Smooth muscle cell (in vitro differentiated cells): ENCODE data around the gene CDK15. TPM values are rescaled to one million over a fixed set of nuclear protein-coding genes. Genes with fewer than 3 reads are reported as not detected.
A peak's percentile ranks its signal among the peaks of the same experiment; 100 is the strongest.

Experiments
- DNase-seq: peaks from one replicate; lab custom pipeline; 2025; ENCODE audit not compliant: unreplicated experiment; lab: John Stamatoyannopoulos, UW
- H2AFZ ChIP-seq: fragments of 200-600 bp; sonication (generic); 2 replicates; pipeline ENCODE4 v1.6.0; 2016; ENCODE audit warnings: antibody characterized with exemption, low read depth, mild to moderate bottlenecking
- H3F3A ChIP-seq: fragments of 200-600 bp; sonication (generic); 2 replicates; pipeline ENCODE4 v1.6.0; 2017; ENCODE audit warnings: antibody characterized with exemption, low read depth
- H3K27ac ChIP-seq: fragments of 200-600 bp; sonication (generic); 2 replicates; pipeline ENCODE4 v1.5.1; 2016; ENCODE audit warnings: low read depth, mild to moderate bottlenecking
- H3K27me3 ChIP-seq: fragments of 200-600 bp; sonication (generic); 2 replicates; pipeline ENCODE4 v1.6.1; 2016; ENCODE audit warnings: low read depth, mild to moderate bottlenecking
- H3K36me3 ChIP-seq: fragments of 200-600 bp; sonication (generic); 2 replicates; pipeline ENCODE4 v1.5.1; 2016; ENCODE audit warnings: low read depth
- H3K4me1 ChIP-seq: fragments of 200-600 bp; sonication (generic); 2 replicates; pipeline ENCODE4 v1.5.1; 2016; ENCODE audit warnings: low read depth
- H3K4me2 ChIP-seq: fragments of 200-600 bp; sonication (generic); 2 replicates; pipeline ENCODE4 v1.6.0; 2016; ENCODE audit warnings: mild to moderate bottlenecking
- H3K4me3 ChIP-seq: fragments of 200-600 bp; sonication (generic); 2 replicates; pipeline ENCODE4 v1.5.1; 2016; ENCODE audit warnings: mild to moderate bottlenecking
- H3K79me2 ChIP-seq: fragments of 200-600 bp; sonication (generic); 2 replicates; pipeline ENCODE4 v1.6.0; 2016; ENCODE audit warnings: low read depth, mild to moderate bottlenecking
- H3K9ac ChIP-seq: fragments of 200-600 bp; sonication (generic); 2 replicates; pipeline ENCODE4 v1.6.0; 2016; ENCODE audit warnings: low read depth
- H3K9me3 ChIP-seq: fragments of 200-600 bp; sonication (generic); replicated peaks from 2 replicates; pipeline ENCODE4 v1.5.1; 2016; ENCODE audit warnings: low read depth
- H4K20me1 ChIP-seq: fragments of 200-600 bp; sonication (generic); 2 replicates; pipeline ENCODE4 v1.6.0; 2016; ENCODE audit warnings: low read depth
- WGBS: methylation state at CpG from one replicate; pipeline ENCODE4 v1.1.7; 2016; ENCODE audit warnings: low lambda C conversion rate; 5-methylcytosine and 5-hydroxymethylcytosine counted together
- polyA plus RNA-seq: library from polyadenylated mRNA; unstranded; fragments of >200 nt; fragmentation: Nextera tagmentation; extraction: Ambion mirVana; gene quantifications from 2 replicates; pipeline ENCODE4 v1.2.1, GENCODE V29; 2016
- small RNA-seq: library from RNA; depleted of rRNA; stranded (forward); fragments of <200 nt; gene quantifications from one replicate; pipeline ENCODE3, GENCODE V24; 2014
- total RNA-seq: library from RNA; depleted of rRNA; stranded (reverse); fragments of >200 nt; gene quantifications from 2 replicates; pipeline ENCODE4 v1.2.3, GENCODE V29; 2014
- TF ChIP-seq, protein P1 (sequence below): fragments of 200-600 bp; sonication (generic); IDR thresholded peaks from 2 replicates; pipeline ENCODE4 v1.5.1; 2017; ENCODE audit warnings: borderline replicate concordance, mild to moderate bottlenecking, antibody characterized with exemption; ENCODE audit not compliant: insufficient read depth, poor library complexity, severe bottlenecking

The CDK15 gene
- total and polyA plus RNA-seq, 2 experiments from 2014 or later: 0.40 to 0.93 TPM

DNA sequence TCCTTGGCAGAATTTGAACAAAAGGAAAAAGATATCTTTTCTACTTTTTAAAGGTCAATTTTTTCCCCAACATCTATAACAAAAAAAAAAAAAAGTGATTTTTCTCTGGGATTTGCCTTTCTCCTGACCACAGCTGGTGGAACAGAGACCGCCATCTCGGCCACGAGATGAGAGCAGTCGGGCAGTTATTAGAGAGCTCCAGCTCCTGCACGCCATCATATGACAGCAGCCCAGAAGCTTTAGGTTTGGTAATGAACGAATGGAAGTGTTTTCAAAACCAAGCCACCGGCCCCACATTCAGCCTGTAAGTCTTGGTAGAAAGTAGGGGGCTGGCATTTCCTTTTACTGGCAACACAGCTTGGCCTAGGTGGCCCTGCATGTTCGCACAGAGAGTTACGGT is 132.4 kb downstream of the CDK15 start:
- DNase-seq: no peak
- Histone ChIP-seq H3K36me3 (no peaks in the 10 kb centered on the region), H3K9me3 (no peaks in the 10 kb centered on the region), H3K4me3 (no peak overlapping the region), H3K9ac (no peak overlapping the region), H3K27ac (peak overlapping the region; percentile 45), H3K27me3 (no peaks in the 10 kb centered on the region), H3K4me1 (peaks cover 21% of the 10 kb centered on the region), H4K20me1 (no peaks in the 10 kb centered on the region), H3K4me2 (peak overlapping the region; percentile 28), H3K79me2 (no peaks in the 10 kb centered on the region), H3F3A (no peaks in the 10 kb centered on the region), H2AFZ (no peak overlapping the region)
- 91% methylated on average over 9 of the region's 9 CpGs for WGBS
- TF ChIP-seq, protein P1, sequence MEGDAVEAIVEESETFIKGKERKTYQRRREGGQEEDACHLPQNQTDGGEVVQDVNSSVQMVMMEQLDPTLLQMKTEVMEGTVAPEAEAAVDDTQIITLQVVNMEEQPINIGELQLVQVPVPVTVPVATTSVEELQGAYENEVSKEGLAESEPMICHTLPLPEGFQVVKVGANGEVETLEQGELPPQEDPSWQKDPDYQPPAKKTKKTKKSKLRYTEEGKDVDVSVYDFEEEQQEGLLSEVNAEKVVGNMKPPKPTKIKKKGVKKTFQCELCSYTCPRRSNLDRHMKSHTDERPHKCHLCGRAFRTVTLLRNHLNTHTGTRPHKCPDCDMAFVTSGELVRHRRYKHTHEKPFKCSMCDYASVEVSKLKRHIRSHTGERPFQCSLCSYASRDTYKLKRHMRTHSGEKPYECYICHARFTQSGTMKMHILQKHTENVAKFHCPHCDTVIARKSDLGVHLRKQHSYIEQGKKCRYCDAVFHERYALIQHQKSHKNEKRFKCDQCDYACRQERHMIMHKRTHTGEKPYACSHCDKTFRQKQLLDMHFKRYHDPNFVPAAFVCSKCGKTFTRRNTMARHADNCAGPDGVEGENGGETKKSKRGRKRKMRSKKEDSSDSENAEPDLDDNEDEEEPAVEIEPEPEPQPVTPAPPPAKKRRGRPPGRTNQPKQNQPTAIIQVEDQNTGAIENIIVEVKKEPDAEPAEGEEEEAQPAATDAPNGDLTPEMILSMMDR: no peak

DNA sequence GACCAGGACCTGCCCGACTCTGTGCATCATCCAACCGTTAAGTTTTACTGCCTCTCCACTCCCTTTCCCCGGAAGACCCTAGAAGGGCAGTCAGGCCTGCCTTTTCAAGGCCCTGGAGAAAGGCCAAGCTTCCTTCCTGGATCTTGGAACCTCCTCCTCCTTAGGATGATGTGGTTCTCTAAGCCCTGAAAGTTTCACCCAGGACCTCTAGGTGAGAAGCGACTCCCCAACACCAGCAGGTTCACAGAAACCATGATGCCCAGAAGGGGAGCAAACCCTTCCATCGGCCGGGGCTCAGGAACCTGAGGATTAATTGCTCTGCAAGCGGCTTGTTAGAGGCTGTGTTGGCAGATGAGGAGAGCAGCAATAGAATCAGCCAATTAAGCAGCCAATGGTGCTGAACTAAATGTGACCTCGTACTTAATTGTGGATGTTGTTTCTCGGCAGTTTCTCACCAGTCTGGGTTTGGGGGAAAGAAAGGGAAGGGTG is 133.2 kb downstream of the CDK15 start:
- peaks cover 19% of the 10 kb centered on the region for H3K4me1 ChIP-seq
- no peak overlapping the region for H3K27ac ChIP-seq
- H4K20me1 ChIP-seq: no peaks in the 10 kb centered on the region
- DNase-seq: no peak
- H3K79me2 ChIP-seq: no peaks in the 10 kb centered on the region
- 85% methylated on average over 9 of the region's 9 CpGs for WGBS
- no peaks in the 10 kb centered on the region for H3K27me3 ChIP-seq
- H3K9me3 ChIP-seq: no peaks in the 10 kb centered on the region
- no peaks in the 10 kb centered on the region for H3K36me3 ChIP-seq
- H3K4me2 ChIP-seq: no peak overlapping the region
- no peak overlapping the region for H3K4me3 ChIP-seq
- TF ChIP-seq, protein P1: no peak
- no peak overlapping the region for H3K9ac ChIP-seq
- no peaks in the 10 kb centered on the region for H3F3A ChIP-seq
- H2AFZ ChIP-seq: no peak overlapping the region

DNA sequence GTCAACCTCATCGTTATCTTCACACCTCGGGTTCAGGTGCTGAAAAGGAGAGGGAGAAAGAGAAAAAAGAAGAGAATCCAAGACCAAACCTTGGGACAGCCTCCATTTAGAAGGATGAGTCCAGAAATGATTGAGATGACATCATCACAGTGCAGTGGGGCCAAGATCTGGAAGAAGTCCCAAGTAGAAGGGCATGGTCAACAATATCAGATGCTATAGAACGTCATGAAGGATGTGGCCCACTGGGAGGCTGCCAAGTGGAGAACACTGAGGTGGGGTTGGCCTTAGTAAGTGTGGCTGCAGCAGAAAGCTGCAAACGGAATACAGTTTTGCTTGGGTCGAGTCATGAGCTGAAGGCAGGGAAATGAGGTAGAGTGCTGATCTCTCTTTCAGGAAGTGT is 136.2 kb downstream of the CDK15 start:
- Histone ChIP-seq H3K4me3 (no peak overlapping the region), H2AFZ (no peak overlapping the region), H3K27me3 (no peaks in the 10 kb centered on the region), H3K79me2 (no peaks in the 10 kb centered on the region), H3F3A (no peaks in the 10 kb centered on the region), H3K9ac (no peak overlapping the region), H3K9me3 (no peaks in the 10 kb centered on the region), H4K20me1 (no peaks in the 10 kb centered on the region), H3K36me3 (no peaks in the 10 kb centered on the region), H3K27ac (no peak overlapping the region), H3K4me1 (peaks cover 16% of the 10 kb centered on the region), H3K4me2 (no peak overlapping the region)
- DNase-seq: no peak
- 90% methylated on average over 5 of the region's 5 CpGs for WGBS
- TF ChIP-seq, protein P1: no peak

Small RNA genes lying within 50 kb of the gene (small RNA-seq; reads per million reads assigned to genes)
- gene RF00019 (not detected), gene RNU6-440P (not detected), gene UBE2V1P11 (not detected)

Other genes with a start within 250 kb of the CDK15 start
- 38.3 and 47.4 TPM in 2 replicates for gene TMEM237, start 163.0 kb upstream of the CDK15 start, total RNA-seq
- 23.8 and 25.6 TPM in 2 replicates for gene TMEM237, start 163.0 kb upstream of the CDK15 start, polyA plus RNA-seq
- 0.90 and 1.8 TPM in 2 replicates for gene MPP4, start 107.9 kb upstream of the CDK15 start, total RNA-seq
- 0.40 TPM in 1 of 2 replicates, not detected in the other for gene MPP4, start 107.9 kb upstream of the CDK15 start, polyA plus RNA-seq
- gene ALS2, start 25.6 kb upstream of the CDK15 start, total RNA-seq: 22.7 and 24.4 TPM in 2 replicates
- gene ALS2, start 25.6 kb upstream of the CDK15 start, polyA plus RNA-seq: 9.5 and 11.0 TPM in 2 replicates
- 17.0 and 21.8 TPM in 2 replicates for gene FZD7, start 227.3 kb downstream of the CDK15 start, total RNA-seq
- gene FZD7, start 227.3 kb downstream of the CDK15 start, polyA plus RNA-seq: 10.9 and 14.8 TPM in 2 replicates